HepG2 (cell line): Measurements from ENCODE around the gene ING5. TPM values are rescaled to one million over a fixed set of nuclear protein-coding genes. Genes with fewer than 3 reads are reported as not detected.
"Not testable (repeated sequence)": the region's sequence is repeated elsewhere in the genome, so short reads cannot be mapped to it uniquely, and the experiment has no call there.

ENCODE experiments used
- ATAC-seq: fragments of 200-7000 bp; cut with Tn5 transposase; 3 replicates; pipeline ENCODE4 v1.9.1; 2020; ENCODE audit warnings: mild to moderate bottlenecking, moderate library complexity
- BruUV-seq: library from RNA; stranded (reverse); fragments of 400-500 nt; replicated peaks from 2 replicates; lab custom pipeline; 2021; lab: Mats Ljungman, UMichigan
- CTCF ChIA-PET: fragments of 300-600 bp; formaldehyde crosslinking; extraction: SDS; loops from one replicate; lab custom pipeline; 2021; ENCODE audit warnings: low total read pairs, inconsistent platforms, low intra/inter-chr PET ratio; lab: Yijun Ruan, JAX
- POLR2A ChIA-PET: fragments of 350-600 bp; sonication (Branson Sonifier 250); formaldehyde crosslinking; loops from one replicate; lab custom pipeline; 2020; ENCODE audit warnings: antibody characterized with exemption, inconsistent platforms; lab: Yijun Ruan, JAX
- DNase-seq: peaks from one replicate; pipeline ENCODE4 v3.0.0-alpha.2; 2015; ENCODE audit warnings: low spot score
- FAIRE-seq: peaks from 3 replicates; lab custom pipeline; 2011; peaks lifted over from hg19 to GRCh38; lab: Jason Lieb, UNC
- H2AFZ ChIP-seq: one replicate; pipeline ENCODE4 v1.6.1; 2011; ENCODE audit warnings: low read length, inconsistent platforms
- H3K27ac ChIP-seq: fragments of 300-600 bp; 3 replicates; pipeline ENCODE4 v1.8.0; 2011; ENCODE audit warnings: mixed run types, mild to moderate bottlenecking, mixed read lengths, low read length, inconsistent platforms; ENCODE audit not compliant: insufficient read depth; ENCODE audit errors: extremely low read length
- H3K27me3 ChIP-seq, 2 experiments: fragments of 200-600 bp in 1 of 2; 2 replicates in 1 of 2; 3 replicates in 1 of 2; pipeline versions ENCODE4 v1.6.0 to v1.8.0; 2011; ENCODE audit warnings: low read length in 2 of 2, mild to moderate bottlenecking in 2 of 2, moderate library complexity in 2 of 2, inconsistent platforms in 1 of 2; ENCODE audit not compliant: insufficient read depth in 2 of 2, control insufficient read depth in 1 of 2
- H3K36me3 ChIP-seq, 2 experiments: fragments of 200-600 bp in 1 of 2; replicated peaks in 1 of 2; 2 replicates in 1 of 2; 3 replicates in 1 of 2; pipeline versions ENCODE4 v1.5.1 to v1.8.0; 2011; ENCODE audit warnings: low read length in 2 of 2, inconsistent platforms in 1 of 2; ENCODE audit not compliant: insufficient read depth in 2 of 2, control insufficient read depth in 1 of 2
- H3K4me1 ChIP-seq: 2 replicates; pipeline ENCODE4 v1.5.1; 2012; ENCODE audit warnings: low read length, inconsistent platforms; ENCODE audit not compliant: insufficient read depth
- H3K4me2 ChIP-seq: 2 replicates; pipeline ENCODE4 v1.6.0; 2011; ENCODE audit warnings: low read depth, low read length, inconsistent platforms
- H3K4me3 ChIP-seq, 3 experiments: fragments of 200-600 bp in 1 of 3; sonication (generic), shearing (Covaris generic) in 1 of 3; replicated peaks in 1 of 3; 2 replicates each; pipeline ENCODE4 v1.5.1; 2011 to 2016; ENCODE audit warnings: low read length in 3 of 3, inconsistent platforms in 2 of 3, low read depth in 2 of 3, mild to moderate bottlenecking in 2 of 3, control low read depth in 1 of 3, mixed read lengths in 1 of 3; ENCODE audit not compliant: insufficient read depth in 1 of 3
- H3K79me2 ChIP-seq: one replicate; pipeline ENCODE4 v1.6.1; 2011; ENCODE audit warnings: low read length, inconsistent platforms; ENCODE audit not compliant: insufficient read depth
- H3K9ac ChIP-seq: 2 replicates; pipeline ENCODE4 v1.6.0; 2011; ENCODE audit warnings: mild to moderate bottlenecking, low read depth, low read length, inconsistent platforms; ENCODE audit not compliant: insufficient read depth
- H3K9me3 ChIP-seq: 2 replicates; pipeline ENCODE4 v1.5.1; 2012; ENCODE audit warnings: mild to moderate bottlenecking, low read length
- H4K20me1 ChIP-seq: 2 replicates; pipeline ENCODE4 v1.6.0; 2011; ENCODE audit warnings: inconsistent platforms, mild to moderate bottlenecking, low read length, moderate library complexity; ENCODE audit not compliant: insufficient read depth
- ADNP ChIP-seq: sonication (generic); formaldehyde crosslinking; IDR thresholded peaks from 2 replicates; pipeline ENCODE4 v1.4.0; 2020; ENCODE audit warnings: missing genetic modification reagents
- ATF7 ChIP-seq, 2 experiments: fragments of 450-650 bp in 1 of 2; sonication (generic) in 1 of 2; formaldehyde crosslinking in 1 of 2; IDR thresholded peaks; 2 replicates each; pipeline versions ENCODE4 v1.4.0 to v1.6.1; 2016 to 2020; ENCODE audit warnings: antibody characterized with exemption in 1 of 2, mild to moderate bottlenecking in 1 of 2, missing genetic modification reagents in 1 of 2
- HNRNPL ChIP-seq: fragments of 200-400 bp; formaldehyde crosslinking; IDR thresholded peaks from 2 replicates; pipeline ENCODE4 v1.6.1; 2017; ENCODE audit warnings: mild to moderate bottlenecking, low read depth, low read length
- MAFF ChIP-seq: IDR thresholded peaks from 2 replicates; pipeline ENCODE4 v1.6.1; 2011; ENCODE audit warnings: low read depth, low read length, improper control_type of control experiment
- MAFK ChIP-seq, 2 experiments: IDR thresholded peaks in 1 of 2; conservative IDR thresholded peaks in 1 of 2; 2 replicates each; pipeline ENCODE4 v1.6.1; 2011; ENCODE audit warnings: improper control_type of control experiment in 2 of 2, low read length in 2 of 2
- PHF5A ChIP-seq: IDR thresholded peaks from one replicate; pipeline ENCODE4 v1.6.1; 2018; ENCODE audit warnings: low read depth, missing genetic modification reagents; ENCODE audit not compliant: unreplicated experiment
- ZNF552 ChIP-seq: sonication (generic); formaldehyde crosslinking; IDR thresholded peaks from 2 replicates; pipeline ENCODE4 v1.9.0; 2022; ENCODE audit warnings: missing genetic modification reagents, mild to moderate bottlenecking, borderline replicate concordance
- ZNF839 ChIP-seq: sonication (generic); formaldehyde crosslinking; IDR thresholded peaks from 2 replicates; pipeline ENCODE4 v1.4.0; 2020; ENCODE audit warnings: missing genetic modification reagents, mild to moderate bottlenecking, borderline replicate concordance
- WGBS: methylation state at CpG from one replicate; pipeline ENCODE4 v1.1.6; 2017; ENCODE audit warnings: low lambda C conversion rate; 5-methylcytosine and 5-hydroxymethylcytosine counted together
- in situ Hi-C: cut with HindIII; loops from 2 replicates; pipeline ENCODE4 v1.10.0; 2017; ENCODE audit warnings: low pct_unique_long_range_greater_than_20kb; ENCODE audit not compliant: extremely low pct_ligation_motif_present
- intact Hi-C: fragments of 100-400 bp; cut with micrococcal nuclease; formaldehyde crosslinking; loops from one replicate; pipeline ENCODE4 v1.10.0; 2022; ENCODE audit not compliant: unreplicated experiment
- polyA plus RNA-seq, 8 experiments: library from polyadenylated mRNA; depleted of rRNA in 3 of 8; stranded (reverse) in 7 of 8; unstranded in 1 of 8; fragments of >200 nt; fragmentation: Illumina TruSeq in 4 of 8; extraction: Trizol in 4 of 8; gene quantifications; 2 replicates each; pipeline versions ENCODE4 v1.2.1 to v1.2.3, GENCODE V29; 2011 to 2016; ENCODE audit warnings: low read depth in 4 of 8, missing spikeins in 1 of 8, mixed read lengths in 1 of 8; ENCODE audit not compliant: insufficient read depth in 1 of 8
- total RNA-seq, 5 experiments: library from RNA; depleted of rRNA; stranded (reverse); fragments of >200 nt; fragmentation: Illumina TruSeq; extraction: Trizol; gene quantifications; 2 replicates each; pipeline ENCODE4 v1.2.3, GENCODE V29; 2016; ENCODE audit warnings: low read depth in 1 of 5
- TF ChIP-seq, protein P1 (sequence below): sonication (generic); formaldehyde crosslinking; IDR thresholded peaks from 2 replicates; pipeline ENCODE4 v1.5.1; 2020; ENCODE audit warnings: mild to moderate bottlenecking, missing genetic modification reagents

ING5 gene
- total and polyA plus RNA-seq, 2 of the 13 experiments (the other 11 are each of a cell fraction or from before 2014, with no cell fraction given) = 61.9 to 71.9 TPM

GRCh38 chr2:241759067-241759807 lies 57.4 kb downstream of the ING5 start:
- in situ Hi-C loops = no loop called here
- ChIA-PET CTCF (no interaction called here), POLR2A (interaction anchor here (1.2 to 1.4 kb wide), 2 partner anchors 12 to 25 kb away, joined by 3 to 6 read pairs; partner anchors contain the start of gene D2HGDH)
- intact Hi-C loops = no loop called here
- DNase-seq (no peak), FAIRE-seq (no peak), ATAC-seq (no peak)
- H3K4me1 ChIP-seq = 0 out of 2 replicates have a peak, but pooled peaks cover 2% of the 10 kb centered on the region
- H4K20me1 ChIP-seq = no peaks in the 10 kb centered on the region
- H3K27me3 ChIP-seq = no peaks in the 10 kb centered on the region
- no peaks in the 10 kb centered on the region for H3K9me3 ChIP-seq
- no peak overlapping the region for H3K27ac ChIP-seq
- BruUV-seq = no TSS peak
- no peak overlapping the region for H3K9ac ChIP-seq
- TF ChIP-seq MAFK (conservative IDR thresholded peaks at IDR 0.05 in 1 of 2, IDR thresholded peaks at IDR 0.05 in 1 of 2; ENCODE audit: low read length in 2 of 2) (peak; percentile 66 to 78), PHF5A (CRISPR knock-in tag) (no peak), ATF7 (IDR thresholded peaks at IDR 0.05) (no peak), ATF7 (CRISPR knock-in tag; IDR thresholded peaks at IDR 0.05) (no peak), MAFF (peak; percentile 63)
- WGBS = 95% methylated on average over 20 of the region's 20 CpGs
- no peak overlapping the region for H3K4me3 ChIP-seq
- no peaks in the 10 kb centered on the region for H3K79me2 ChIP-seq
- H3K4me2 ChIP-seq = no peak overlapping the region
- no peak overlapping the region for H2AFZ ChIP-seq
- H3K36me3 ChIP-seq = peaks cover 5 to 6% of the 10 kb centered on the region in 2 experiments; a peak in 4 of 5 replicates

DNA sequence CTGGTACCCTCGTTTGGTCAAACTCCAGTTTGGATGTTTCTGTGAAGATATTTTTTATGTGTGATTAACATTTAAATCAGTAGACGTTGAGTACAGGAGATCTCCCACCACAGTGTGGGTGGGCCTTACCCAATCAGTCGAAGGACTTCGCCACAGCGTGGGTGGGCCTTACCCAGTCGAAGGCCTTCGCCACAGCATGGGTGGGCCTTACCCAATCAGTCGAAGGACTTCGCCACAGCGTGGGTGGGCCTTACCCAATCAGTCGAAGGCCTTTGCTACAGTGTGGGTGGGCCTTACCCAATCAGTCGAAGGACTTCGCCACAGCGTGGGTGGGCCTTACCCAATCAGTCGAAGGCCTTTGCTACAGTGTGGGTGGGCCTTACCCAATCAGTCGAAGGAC lies 58.1 kb downstream of the ING5 start:
- H3K27ac ChIP-seq, H3K36me3 ChIP-seq, H2AFZ ChIP-seq, H4K20me1 ChIP-seq, CTCF ChIA-PET, BruUV-seq, DNase-seq, intact Hi-C loops, FAIRE-seq, in situ Hi-C loops, H3K4me3 ChIP-seq, ATAC-seq, H3K4me1 ChIP-seq, H3K9me3 ChIP-seq, H3K27me3 ChIP-seq, H3K4me2 ChIP-seq, H3K79me2 ChIP-seq, H3K9ac ChIP-seq: not testable (repeated sequence)
- POLR2A ChIA-PET = interaction anchor here (1.4 kb wide), 1 partner anchor 11 kb away, joined by 6 read pairs; no protein-coding TSS in a partner anchor
- 98% methylated on average over 10 of the region's 16 CpGs for WGBS
- peak; percentile 6; the same call in 1 of the 2 replicates for TF ChIP-seq ADNP (CRISPR knock-in tag)
- TF ChIP-seq HNRNPL = 0 out of 2 replicates have a peak, but pooled peaks have one; percentile 36
- TF ChIP-seq ZNF552 (CRISPR knock-in tag) = 0 out of 2 replicates have a peak, but pooled peaks have one; percentile 22
- TF ChIP-seq, protein P1, sequence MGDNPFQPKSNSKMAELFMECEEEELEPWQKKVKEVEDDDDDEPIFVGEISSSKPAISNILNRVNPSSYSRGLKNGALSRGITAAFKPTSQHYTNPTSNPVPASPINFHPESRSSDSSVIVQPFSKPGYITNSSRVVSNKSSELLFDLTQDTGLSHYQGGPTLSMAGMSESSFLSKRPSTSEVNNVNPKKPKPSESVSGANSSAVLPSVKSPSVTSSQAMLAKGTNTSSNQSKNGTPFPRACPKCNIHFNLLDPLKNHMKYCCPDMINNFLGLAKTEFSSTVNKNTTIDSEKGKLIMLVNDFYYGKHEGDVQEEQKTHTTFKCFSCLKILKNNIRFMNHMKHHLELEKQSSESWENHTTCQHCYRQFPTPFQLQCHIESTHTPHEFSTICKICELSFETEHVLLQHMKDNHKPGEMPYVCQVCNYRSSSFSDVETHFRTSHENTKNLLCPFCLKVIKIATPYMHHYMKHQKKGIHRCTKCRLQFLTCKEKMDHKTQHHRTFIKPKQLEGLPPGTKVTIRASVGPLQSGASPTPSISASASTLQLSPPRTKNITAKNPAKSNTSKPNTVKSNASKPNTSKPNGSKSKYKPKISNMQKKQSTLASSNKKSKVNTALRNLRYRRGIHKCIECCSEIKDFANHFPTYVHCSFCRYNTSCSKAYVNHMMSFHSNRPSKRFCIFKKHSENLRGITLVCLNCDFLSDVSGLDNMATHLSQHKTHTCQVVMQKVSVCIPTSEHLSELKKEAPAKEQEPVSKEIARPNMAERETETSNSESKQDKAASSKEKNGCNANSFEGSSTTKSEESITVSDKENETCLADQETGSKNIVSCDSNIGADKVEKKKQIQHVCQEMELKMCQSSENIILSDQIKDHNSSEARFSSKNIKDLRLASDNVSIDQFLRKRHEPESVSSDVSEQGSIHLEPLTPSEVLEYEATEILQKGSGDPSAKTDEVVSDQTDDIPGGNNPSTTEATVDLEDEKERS = 0 out of 2 replicates have a peak, but pooled peaks have one; percentile 9
- TF ChIP-seq ZNF839 (CRISPR knock-in tag) = 0 out of 2 replicates have a peak, but pooled peaks have one; percentile 10
